NCI-H526 treated with DMSO at 0.1 percent for 48 hours (cell line): ENCODE measurements around the gene UHRF1.

Experiments used
- DNase-seq: peaks from one replicate; lab custom pipeline; 2025; lab: John Stamatoyannopoulos, UW

UHRF1 gene

GRCh38 chr19:4990306-4990705 lies 81.0 kb downstream of the UHRF1 start:
- no peak for DNase-seq

DNA sequence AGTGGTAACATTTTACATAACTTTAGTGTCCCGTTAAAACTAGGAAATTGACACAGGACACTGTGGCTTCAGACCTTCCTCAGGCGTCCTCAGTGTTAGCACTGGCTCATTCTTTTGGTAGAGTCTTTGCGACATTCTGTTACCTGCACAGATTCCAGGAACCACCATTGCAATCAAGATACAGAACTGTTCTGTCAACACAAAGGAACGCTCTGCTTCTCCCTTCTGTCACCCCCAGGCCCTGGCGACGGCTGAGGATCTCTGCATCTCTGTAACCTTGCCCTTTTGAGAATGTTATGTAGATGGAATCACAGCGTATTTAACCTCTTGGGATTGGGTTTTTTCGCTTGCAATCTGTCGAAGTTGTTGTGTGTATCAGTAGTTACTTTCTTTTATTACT lies 82.2 kb downstream of the UHRF1 start:
- DNase-seq: no peak

GRCh38 chr19:4991996-4992698 lies 82.8 kb downstream of the UHRF1 start:
- no peak for DNase-seq

- no peak for DNase-seq
These were observed 84.4 kb downstream of the UHRF1 start for GRCh38 chr19:4993683-4994082.

DNA sequence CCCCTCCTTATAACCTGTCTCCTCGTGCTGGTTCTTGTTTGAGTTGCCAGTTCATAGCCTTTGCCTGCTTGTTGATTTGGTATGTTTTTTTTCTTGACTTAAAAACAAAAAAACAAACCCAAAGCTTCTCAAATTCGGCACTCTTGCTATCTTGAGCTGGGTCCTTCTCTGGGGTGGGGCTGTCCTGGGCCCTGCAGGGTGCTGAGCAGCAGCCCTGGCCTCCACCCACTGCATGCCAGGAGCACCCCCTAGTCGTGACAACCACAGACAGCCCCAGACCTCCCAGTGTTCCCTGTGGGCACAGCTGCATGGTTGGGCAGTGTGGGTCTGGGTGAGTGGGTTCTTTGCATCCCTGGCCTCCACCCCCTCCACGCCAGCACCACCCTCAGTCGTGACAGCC lies 87.4 kb downstream of the UHRF1 start:
- DNase-seq: no peak

DNA sequence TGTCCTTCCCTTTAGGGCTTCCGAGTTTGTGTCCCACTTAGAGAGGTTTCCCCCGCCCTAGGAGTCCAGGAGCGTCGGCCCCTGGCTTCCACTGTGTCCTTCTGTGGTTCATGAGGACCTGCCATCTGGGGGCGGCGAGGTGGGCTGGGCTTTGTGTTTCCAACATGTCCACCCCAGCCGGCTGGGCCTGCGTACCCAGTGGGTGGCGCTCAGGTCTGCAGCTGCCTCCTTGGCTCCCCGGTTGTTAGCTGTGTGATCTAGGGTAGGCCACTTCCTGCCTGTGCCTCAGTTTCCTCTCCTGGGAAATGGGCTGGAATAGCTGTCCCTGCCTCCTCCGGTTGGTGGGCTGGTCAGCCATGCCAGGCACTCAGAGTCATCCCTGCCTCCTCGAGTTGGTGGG lies 88.0 kb downstream of the UHRF1 start:
- DNase-seq: no peak

- DNase-seq: no peak
These were observed 90.9 kb downstream of the UHRF1 start for GRCh38 chr19:5000120-5000611.

GRCh38 chr19:5001615-5002014 lies 92.3 kb downstream of the UHRF1 start:
- no peak for DNase-seq

- no peak for DNase-seq
These were observed 92.8 kb downstream of the UHRF1 start for GRCh38 chr19:5002143-5002542.

DNA sequence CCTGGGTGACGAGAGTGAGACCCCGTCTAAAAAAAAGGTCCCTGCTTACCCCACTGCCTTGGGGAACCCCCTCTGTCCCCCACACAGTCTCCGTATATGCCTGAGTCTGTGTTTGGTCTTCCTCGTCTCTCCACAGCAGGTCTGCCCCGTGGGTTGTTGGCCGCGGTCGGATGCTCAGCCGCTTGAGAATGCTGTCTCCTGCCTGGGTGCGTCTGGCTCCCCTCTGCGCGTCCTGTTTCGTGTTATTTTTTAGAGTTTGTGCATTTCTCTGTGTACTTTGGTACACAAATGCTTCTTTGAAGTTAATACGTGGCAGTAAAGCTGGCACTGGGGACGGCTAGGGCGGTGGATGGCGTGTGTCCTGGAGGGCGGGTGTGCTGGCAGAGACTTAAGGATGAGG lies 94.5 kb downstream of the UHRF1 start:
- DNase-seq: no peak

GRCh38 chr19:5005096-5005495 lies 95.8 kb downstream of the UHRF1 start:
- no peak for DNase-seq

DNA sequence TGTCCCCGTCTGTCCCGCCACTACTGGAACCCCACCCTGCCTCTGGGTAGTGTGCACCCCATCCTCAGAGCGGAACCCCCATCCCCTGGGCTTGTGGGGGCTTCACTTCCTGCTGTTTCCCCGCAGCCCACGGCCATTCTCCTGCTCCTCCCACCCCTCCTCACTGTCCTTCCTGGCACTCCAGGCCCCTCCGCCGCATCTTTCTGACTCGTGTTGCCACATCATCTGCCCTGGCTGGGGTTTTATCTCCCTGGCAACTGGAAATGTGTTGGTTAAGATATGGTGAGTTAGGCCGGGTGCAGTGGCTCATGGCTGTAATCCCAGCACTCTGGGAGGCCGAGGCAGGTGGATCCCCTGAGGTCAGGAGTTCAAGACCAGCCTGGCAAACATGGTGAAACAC lies 96.9 kb downstream of the UHRF1 start:
- DNase-seq: no peak

DNA sequence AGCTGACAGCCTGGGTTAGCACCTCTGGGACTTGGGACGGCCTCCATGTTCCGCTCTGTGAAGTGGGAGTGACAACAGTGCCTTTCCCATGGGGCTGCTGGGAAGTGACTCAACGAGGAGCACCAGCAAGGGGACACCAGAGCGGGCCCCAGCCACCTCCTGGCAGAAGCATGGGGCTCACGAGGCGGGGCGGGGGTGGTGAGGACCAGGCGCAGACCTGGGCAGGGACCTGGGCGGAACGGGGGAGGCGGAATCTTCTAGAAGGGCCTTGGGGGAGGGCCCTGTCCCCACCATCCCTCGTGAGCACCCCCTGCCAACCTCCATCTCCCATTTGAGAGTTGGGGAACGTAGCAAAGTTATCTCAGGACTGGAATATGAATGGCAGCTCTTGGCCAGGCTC lies 97.5 kb downstream of the UHRF1 start:
- DNase-seq: no peak
